Effector CD4-positive, alpha-beta T cell (primary cell): ENCODE data around the gene PRKCZ.

Experiments used
- DNase-seq: peaks from one replicate; pipeline ENCODE4 v3.0.0-alpha.2; 2020

PRKCZ gene

DNA sequence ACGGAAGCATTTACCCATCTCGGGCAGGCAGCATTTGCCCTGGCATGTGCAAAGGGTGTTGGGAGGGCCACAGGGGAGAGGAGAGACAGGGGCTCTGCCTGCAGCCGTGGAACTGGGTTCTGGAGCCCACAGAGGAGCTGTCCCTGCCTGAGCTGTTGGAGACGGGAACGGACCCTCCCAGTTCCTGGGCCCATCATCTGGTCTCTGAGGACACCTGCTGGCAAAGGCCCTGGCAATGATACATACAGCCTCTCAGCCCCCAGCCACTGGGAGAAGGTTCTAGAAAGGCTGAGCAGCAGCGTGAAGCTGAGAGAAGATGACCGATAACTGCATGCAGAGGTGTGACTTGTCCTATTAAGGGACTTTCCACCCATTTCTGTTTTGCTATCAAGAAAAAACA is 113.0 kb downstream of the PRKCZ start:
- no peak for DNase-seq

GRCh38 chr1:2165646-2166045 is 115.4 kb downstream of the PRKCZ start:
- DNase-seq: no peak

- no peak for DNase-seq
Observed at GRCh38 chr1:2166254-2166653, 116.0 kb downstream of the PRKCZ start.

- no peak for DNase-seq
Observed at GRCh38 chr1:2166695-2167094, 116.5 kb downstream of the PRKCZ start.

- DNase-seq: no peak
Observed at GRCh38 chr1:2168090-2168489, 117.9 kb downstream of the PRKCZ start.

- no peak for DNase-seq
Observed at GRCh38 chr1:2168535-2168934, 118.3 kb downstream of the PRKCZ start.

GRCh38 chr1:2169200-2169836 is 119.1 kb downstream of the PRKCZ start:
- no peak for DNase-seq

GRCh38 chr1:2170211-2170610 is 120.0 kb downstream of the PRKCZ start:
- no peak for DNase-seq

GRCh38 chr1:2172012-2172411 is 121.8 kb downstream of the PRKCZ start:
- DNase-seq: no peak

DNA sequence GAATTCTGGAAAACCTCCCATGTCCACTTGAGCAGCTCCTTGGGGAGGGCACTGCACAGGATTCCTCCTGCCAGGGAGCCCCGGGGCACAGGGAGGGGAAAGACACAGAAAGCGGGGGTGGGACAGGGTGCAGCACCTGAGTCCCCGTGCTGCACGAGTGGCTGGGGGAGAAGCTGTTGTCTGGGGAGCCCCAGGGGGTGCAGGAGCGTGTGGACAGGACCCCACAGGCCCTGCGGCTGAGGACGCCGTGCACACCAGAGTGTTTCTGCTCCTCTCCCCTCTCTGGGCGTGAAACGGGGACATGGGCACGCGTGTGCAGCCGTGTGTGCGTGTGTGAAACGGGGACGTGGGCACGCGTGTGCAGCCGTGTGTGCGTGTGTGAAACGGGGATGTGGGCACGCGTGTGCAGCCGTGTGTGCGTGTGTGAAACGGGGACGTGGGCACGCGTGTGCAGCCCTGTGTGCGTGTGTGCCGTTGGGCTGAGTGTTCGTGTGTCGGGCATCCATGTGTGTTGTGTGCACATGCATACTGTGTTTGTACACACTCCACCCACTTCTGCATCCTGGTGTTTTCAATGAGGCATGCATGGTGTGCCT is 122.4 kb downstream of the PRKCZ start:
- DNase-seq: no peak

- no peak for DNase-seq
Observed at GRCh38 chr1:2173546-2174347, 123.5 kb downstream of the PRKCZ start.

- no peak for DNase-seq
Observed at GRCh38 chr1:2174348-2175054, 124.3 kb downstream of the PRKCZ start.

GRCh38 chr1:2175055-2175414 is 124.8 kb downstream of the PRKCZ start:
- DNase-seq: no peak

GRCh38 chr1:2175681-2176454 is 125.7 kb downstream of the PRKCZ start:
- no peak for DNase-seq

GRCh38 chr1:2176615-2177014 is 126.4 kb downstream of the PRKCZ start:
- no peak for DNase-seq

DNA sequence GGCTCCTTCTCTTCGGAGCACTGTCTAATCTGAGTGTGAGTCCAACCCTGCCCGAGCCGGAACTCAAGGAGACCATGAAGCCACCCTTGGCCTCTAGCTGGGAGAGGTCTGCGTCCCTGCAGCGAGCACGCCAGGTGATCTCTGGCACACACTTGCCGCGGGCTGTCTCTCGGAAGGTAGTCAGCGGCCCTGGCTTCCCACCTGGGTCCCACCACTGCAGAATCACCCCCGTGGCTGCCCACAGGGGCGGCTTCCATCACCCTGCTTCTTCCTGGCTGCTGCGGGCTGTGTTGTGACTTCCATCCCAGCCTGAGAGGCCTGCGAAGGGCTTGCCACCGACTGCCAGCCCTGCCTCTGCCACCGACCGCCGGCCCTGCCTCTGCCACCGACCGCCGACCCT is 127.3 kb downstream of the PRKCZ start:
- no peak for DNase-seq

- no peak for DNase-seq
Observed at GRCh38 chr1:2177946-2178538, 127.8 kb downstream of the PRKCZ start.

- DNase-seq: no peak
Observed at GRCh38 chr1:2178875-2179274, 128.7 kb downstream of the PRKCZ start.

- no peak for DNase-seq
Observed at GRCh38 chr1:2179283-2180013, 129.2 kb downstream of the PRKCZ start.

- DNase-seq: no peak
Observed at GRCh38 chr1:2180297-2181245, 130.4 kb downstream of the PRKCZ start.
